Globus pallidus (tissue), 1 donor: ENCODE data around the gene CCL4.

Experiments
- DNase-seq: peaks from one replicate; pipeline ENCODE4 v3.0.0-alpha.2; 2015; ENCODE audit warnings: low spot score

Gene CCL4

GRCh38 chr17:36144014-36144413, 40.4 kb downstream of the CCL4 start:
- no peak for DNase-seq

GRCh38 chr17:36144981-36145729, 41.5 kb downstream of the CCL4 start:
- no peak for DNase-seq

GRCh38 chr17:36147601-36148000, 44.0 kb downstream of the CCL4 start:
- DNase-seq = no peak

- DNase-seq = peak; percentile 22
Observed at GRCh38 chr17:36148559-36149295, 45.1 kb downstream of the CCL4 start.

- no peak for DNase-seq
Observed at GRCh38 chr17:36149296-36149820, 45.7 kb downstream of the CCL4 start.

GRCh38 chr17:36151891-36152638, 48.4 kb downstream of the CCL4 start:
- no peak for DNase-seq

- DNase-seq = no peak
Observed at GRCh38 chr17:36152639-36153120, 49.1 kb downstream of the CCL4 start.

GRCh38 chr17:36153895-36154610, 50.4 kb downstream of the CCL4 start:
- no peak for DNase-seq
